ENCODE results near the gene SRP54. TPM values are rescaled to one million over a fixed set of nuclear protein-coding genes. Genes with fewer than 3 reads are reported as not detected.

SRP54 gene
- total RNA-seq, 1 donor from 2014 or later: 47.5 TPM

GRCh38 chr14:35072226-35072625 lies 89.4 kb downstream of the SRP54 start:
- Histone ChIP-seq H3K36me3 (peaks cover 30% of the 10 kb centered on the region), H3K27me3 (no peaks in the 10 kb centered on the region), H3K9me3 (no peaks in the 10 kb centered on the region), H3K4me3 (no peak overlapping the region), H3K4me1 (no peaks in the 10 kb centered on the region), H3K27ac (no peak overlapping the region)
- no peak for ATAC-seq
- no peak for TF ChIP-seq CTCF (IDR thresholded peaks at IDR 0.05)
- intact Hi-C loops (cut with DNase I): no loop called here
- DNase-seq: no peak

- Histone ChIP-seq H3K27ac (no peak overlapping the region), H3K36me3 (peaks cover 35% of the 10 kb centered on the region), H3K4me3 (no peak overlapping the region), H3K9me3 (no peaks in the 10 kb centered on the region), H3K27me3 (no peaks in the 10 kb centered on the region), H3K4me1 (no peaks in the 10 kb centered on the region)
- DNase-seq (no peak), ATAC-seq (no peak)
- intact Hi-C loops (cut with DNase I): no loop called here
- TF ChIP-seq CTCF (IDR thresholded peaks at IDR 0.05): no peak
Measured at GRCh38 chr14:35073486-35073885, 90.7 kb downstream of the SRP54 start.

GRCh38 chr14:35078082-35078481 lies 95.3 kb downstream of the SRP54 start:
- no peak for TF ChIP-seq CTCF (IDR thresholded peaks at IDR 0.05)
- Histone ChIP-seq H3K4me1 (no peaks in the 10 kb centered on the region), H3K4me3 (no peak overlapping the region), H3K27ac (no peak overlapping the region), H3K9me3 (no peaks in the 10 kb centered on the region), H3K27me3 (no peaks in the 10 kb centered on the region), H3K36me3 (peaks cover 63% of the 10 kb centered on the region)
- ATAC-seq (no peak), DNase-seq (no peak)
- intact Hi-C loops (cut with DNase I): no loop called here

Other genes with a start within 250 kb of the SRP54 start
- 35.9 TPM for gene BAZ1A, start 107.6 kb upstream of the SRP54 start, total RNA-seq
- 117 TPM for gene FAM177A1, start 63.3 kb downstream of the SRP54 start, total RNA-seq
- gene PPP2R3C, start 139.0 kb downstream of the SRP54 start, total RNA-seq: 34.2 TPM
- 22.2 TPM for gene PRORP, start 139.6 kb downstream of the SRP54 start, total RNA-seq